Measurements from ENCODE around the gene ADNP. TPM values are rescaled to one million over a fixed set of nuclear protein-coding genes. Genes with fewer than 3 reads are reported as not detected.

ADNP gene
- total RNA-seq, 1 donor from 2014 or later: 22.5 TPM

- Histone ChIP-seq H3K27ac (peak overlapping the region; percentile 99), H3K27me3 (no peaks in the 10 kb centered on the region), H3K4me3 (peak overlapping the region; percentile 89 to 98), H3K4me1 (peaks cover 0 to 12% of the 10 kb centered on the region in 2 donors), H3K36me3 (peaks cover 17 to 20% of the 10 kb centered on the region in 2 donors), H3K9me3 (no peaks in the 10 kb centered on the region)
- no peak for DNase-seq (ENCODE audit: low spot score in 2 of 2)
- intact Hi-C loops (cut with DNase I): loop anchor here (1.0 kb wide), 1 partner anchor 27 kb away; the partner anchor contains the start of genes DPM1 and MOCS3
- TF ChIP-seq, protein P1, sequence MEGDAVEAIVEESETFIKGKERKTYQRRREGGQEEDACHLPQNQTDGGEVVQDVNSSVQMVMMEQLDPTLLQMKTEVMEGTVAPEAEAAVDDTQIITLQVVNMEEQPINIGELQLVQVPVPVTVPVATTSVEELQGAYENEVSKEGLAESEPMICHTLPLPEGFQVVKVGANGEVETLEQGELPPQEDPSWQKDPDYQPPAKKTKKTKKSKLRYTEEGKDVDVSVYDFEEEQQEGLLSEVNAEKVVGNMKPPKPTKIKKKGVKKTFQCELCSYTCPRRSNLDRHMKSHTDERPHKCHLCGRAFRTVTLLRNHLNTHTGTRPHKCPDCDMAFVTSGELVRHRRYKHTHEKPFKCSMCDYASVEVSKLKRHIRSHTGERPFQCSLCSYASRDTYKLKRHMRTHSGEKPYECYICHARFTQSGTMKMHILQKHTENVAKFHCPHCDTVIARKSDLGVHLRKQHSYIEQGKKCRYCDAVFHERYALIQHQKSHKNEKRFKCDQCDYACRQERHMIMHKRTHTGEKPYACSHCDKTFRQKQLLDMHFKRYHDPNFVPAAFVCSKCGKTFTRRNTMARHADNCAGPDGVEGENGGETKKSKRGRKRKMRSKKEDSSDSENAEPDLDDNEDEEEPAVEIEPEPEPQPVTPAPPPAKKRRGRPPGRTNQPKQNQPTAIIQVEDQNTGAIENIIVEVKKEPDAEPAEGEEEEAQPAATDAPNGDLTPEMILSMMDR (IDR thresholded peaks at IDR 0.05): no peak
Observed at GRCh38 chr20:50930976-50931305, 296 bp downstream of the ADNP start.

- no peaks in the 10 kb centered on the region for H3K9me3 ChIP-seq
- H3K36me3 ChIP-seq: peaks cover 12 to 14% of the 10 kb centered on the region in 2 donors
- peak in 1 of 2 donors; percentile 66 for DNase-seq (ENCODE audit: low spot score in 2 of 2)
- intact Hi-C loops (cut with DNase I): no loop called here
- peak overlapping the region; percentile 89 to 98 for H3K4me3 ChIP-seq
- H3K27me3 ChIP-seq: no peaks in the 10 kb centered on the region
- peaks cover 0 to 17% of the 10 kb centered on the region in 2 donors for H3K4me1 ChIP-seq
- peak overlapping the region; percentile 99 for H3K27ac ChIP-seq
- TF ChIP-seq, protein P1 (IDR thresholded peaks at IDR 0.05): no peak
Observed at GRCh38 chr20:50930139-50930975, 880 bp downstream of the ADNP start.

DNA sequence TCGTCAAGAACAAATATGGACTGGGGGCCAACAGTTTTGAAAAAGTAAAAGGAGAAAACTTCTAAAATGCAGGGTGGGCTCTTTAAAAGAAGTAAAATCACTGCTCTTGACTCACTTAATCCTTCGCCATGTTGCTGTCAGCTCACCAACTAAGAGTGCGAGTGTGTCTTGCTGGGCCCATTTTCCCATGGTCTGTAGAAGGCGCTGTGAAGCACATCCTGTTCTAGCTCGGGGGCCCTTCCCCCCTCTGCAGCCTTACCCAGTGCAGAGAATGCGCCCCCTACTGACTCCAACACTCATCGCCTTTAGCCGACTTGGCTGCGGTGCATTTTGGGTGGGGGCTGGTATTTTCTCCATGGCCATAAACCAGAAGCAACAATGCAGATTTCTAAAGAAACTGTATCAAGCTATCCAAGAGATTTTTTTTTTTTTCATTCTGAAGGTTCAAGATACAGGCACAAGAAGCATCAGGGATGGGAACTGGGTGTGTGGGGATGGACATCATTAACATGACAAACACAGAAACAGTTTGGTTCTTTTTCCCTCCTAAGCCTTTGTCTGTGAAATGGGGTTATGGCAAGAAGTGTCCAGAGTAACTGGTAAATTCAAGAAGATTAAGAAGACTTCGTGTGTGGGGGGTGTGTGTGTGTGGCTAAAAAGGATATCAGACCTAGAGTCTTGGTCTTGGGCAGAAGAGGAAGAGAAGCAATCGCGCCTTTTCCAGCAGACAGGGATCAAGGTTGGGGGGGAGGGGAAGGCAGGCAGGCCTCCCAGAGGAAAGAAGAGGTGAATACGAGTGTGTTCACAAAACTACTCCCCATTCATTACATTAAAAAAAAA lies 1.7 kb downstream of the ADNP start:
- TF ChIP-seq, protein P1 (IDR thresholded peaks at IDR 0.05): peak; percentile 92 to 95 (median 93)
- peaks cover 10% of the 10 kb centered on the region in 2 donors for H3K36me3 ChIP-seq
- peak overlapping the region; percentile 89 to 98 for H3K4me3 ChIP-seq
- no peaks in the 10 kb centered on the region for H3K9me3 ChIP-seq
- H3K27ac ChIP-seq: peak overlapping the region; percentile 72 to 75
- H3K27me3 ChIP-seq: no peaks in the 10 kb centered on the region
- peaks cover 0 to 18% of the 10 kb centered on the region in 2 donors for H3K4me1 ChIP-seq
- DNase-seq (ENCODE audit: low spot score in 2 of 2): peak; percentile 65 to 96
- intact Hi-C loops (cut with DNase I): loop anchor here (1.0 kb wide), 2 partner anchors 111 to 135 kb away; no protein-coding TSS in a partner anchor

- peak overlapping the region in 1 of 2 donors; percentile 98 for H3K4me3 ChIP-seq
- peaks cover 0 to 19% of the 10 kb centered on the region in 2 donors for H3K4me1 ChIP-seq
- intact Hi-C loops (cut with DNase I): no loop called here
- peaks cover under 1 to 2% of the 10 kb centered on the region in 2 donors for H3K36me3 ChIP-seq
- H3K27ac ChIP-seq: peak overlapping the region; percentile 72 to 75
- DNase-seq (ENCODE audit: low spot score in 2 of 2): no peak
- H3K9me3 ChIP-seq: no peaks in the 10 kb centered on the region
- H3K27me3 ChIP-seq: no peaks in the 10 kb centered on the region
- TF ChIP-seq, protein P1 (IDR thresholded peaks at IDR 0.05): no peak
Observed at GRCh38 chr20:50928469-50928868, 2.8 kb downstream of the ADNP start.

- H3K27me3 ChIP-seq: no peaks in the 10 kb centered on the region
- H3K4me1 ChIP-seq: peaks cover 0 to 22% of the 10 kb centered on the region in 2 donors
- no peak overlapping the region for H3K27ac ChIP-seq
- H3K9me3 ChIP-seq: no peaks in the 10 kb centered on the region
- DNase-seq (ENCODE audit: low spot score in 2 of 2): no peak
- intact Hi-C loops (cut with DNase I): no loop called here
- no peaks in the 10 kb centered on the region for H3K36me3 ChIP-seq
- H3K4me3 ChIP-seq: no peak overlapping the region
- TF ChIP-seq, protein P1 (IDR thresholded peaks at IDR 0.05): no peak
Observed at GRCh38 chr20:50926530-50926929, 4.7 kb downstream of the ADNP start.
